ENCODE data around the gene TK1.

GRCh38 chr17:78202666-78203065, 15.8 kb upstream of the TK1 start:
- TF ChIP-seq CTCF (IDR thresholded peaks at IDR 0.05; ENCODE audit: insufficient read depth, low read length) (no peak), POLR2AphosphoS5 (IDR thresholded peaks at IDR 0.05; ENCODE audit: low read depth) (no peak), GABPA (IDR thresholded peaks at IDR 0.05; ENCODE audit: low read depth) (no peak)
